Neural progenitor cell (in vitro differentiated cells): ENCODE data around the gene DCP2.

Experiments used
- CTCF ChIP-seq: fragments of 200-600 bp; sonication (generic); IDR thresholded peaks from 2 replicates; pipeline ENCODE4 v1.5.1; 2017; ENCODE audit warnings: antibody characterized with exemption, mild to moderate bottlenecking
- EZH2 ChIP-seq: fragments of 200-600 bp; sonication (generic); IDR thresholded peaks from 2 replicates; pipeline ENCODE4 v1.6.1; 2017; ENCODE audit warnings: antibody characterized with exemption, mild to moderate bottlenecking, moderate library complexity
- EZH2phosphoT487 ChIP-seq: fragments of 200-600 bp; sonication (generic); IDR thresholded peaks from 2 replicates; pipeline ENCODE4 v1.6.1; 2017; ENCODE audit warnings: antibody characterized with exemption

DNA sequence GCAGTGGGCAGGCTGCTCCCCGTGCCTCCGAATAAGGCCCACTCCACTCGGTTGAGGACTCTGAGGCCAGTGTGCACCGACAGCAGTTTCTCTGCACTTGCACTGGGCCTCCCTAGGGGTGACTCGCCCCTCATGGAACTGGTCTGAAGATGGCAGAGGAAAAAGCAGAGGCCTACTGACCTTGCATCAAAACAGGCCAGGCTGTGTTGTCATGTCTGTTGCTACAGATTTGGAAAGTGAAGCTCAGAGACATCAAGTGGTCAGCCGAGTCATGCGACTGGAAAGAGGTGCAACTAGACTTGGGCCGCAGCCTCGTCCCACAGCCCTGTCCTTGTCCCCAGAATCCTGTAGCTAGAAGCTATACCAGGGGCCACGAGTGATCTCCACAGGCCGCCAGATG is 78.3 kb downstream of the DCP2 start:
- TF ChIP-seq CTCF (no peak), EZH2phosphoT487 (no peak), EZH2 (no peak)
